ENCODE results near the gene SLC6A9. TPM values are rescaled to one million over a fixed set of nuclear protein-coding genes. Genes with fewer than 3 reads are reported as not detected.

SLC6A9 gene
- total RNA-seq, 2 experiments from 2014 or later, result 6.5 to 7.4 TPM

GRCh38 chr1:44059664-44060355 lies 28.5 kb upstream of the SLC6A9 start:
- ChIA-PET POLR2A (no interaction called here), CTCF (interaction anchor here (0.8 kb wide), 1 partner anchor 297 kb away, joined by 3 read pairs; no protein-coding TSS in a partner anchor)
- no peaks in the 10 kb centered on the region for H3K27me3 Mint-ChIP-seq
- no peaks in the 10 kb centered on the region for H3K36me3 Mint-ChIP-seq (ENCODE audit: low read depth)
- ATAC-seq (no peak), DNase-seq (no peak)
- H3K9me3 Mint-ChIP-seq, result no peaks in the 10 kb centered on the region
- intact Hi-C loops (cut with micrococcal nuclease), result no loop called here
- H3K4me1 Mint-ChIP-seq (ENCODE audit: low read depth), result no peaks in the 10 kb centered on the region
- no peak for TF ChIP-seq CTCF (IDR thresholded peaks at IDR 0.05)
- H3K4me3 Mint-ChIP-seq, result no peak overlapping the region
- H3K27ac Mint-ChIP-seq, result no peak overlapping the region

GRCh38 chr1:44059212-44059611 lies 27.9 kb upstream of the SLC6A9 start:
- Mint-ChIP-seq H3K4me3 (no peak overlapping the region), H3K36me3 (ENCODE audit: low read depth) (no peaks in the 10 kb centered on the region), H3K9me3 (no peaks in the 10 kb centered on the region), H3K27me3 (no peaks in the 10 kb centered on the region), H3K27ac (no peak overlapping the region), H3K4me1 (ENCODE audit: low read depth) (no peaks in the 10 kb centered on the region)
- POLR2A ChIA-PET, result no interaction called here
- DNase-seq (no peak), ATAC-seq (no peak)
- CTCF ChIA-PET, result no interaction called here
- no peak for TF ChIP-seq CTCF (IDR thresholded peaks at IDR 0.05)
- intact Hi-C loops (cut with micrococcal nuclease), result no loop called here

- intact Hi-C loops (cut with micrococcal nuclease), result no loop called here
- ChIA-PET POLR2A (no interaction called here), CTCF (interaction anchor here (1.3 to 2.9 kb wide), 4 partner anchors 9 to 26 kb away, joined by 3 to 32 read pairs (median 4); no protein-coding TSS in a partner anchor)
- no peaks in the 10 kb centered on the region for H3K36me3 Mint-ChIP-seq (ENCODE audit: low read depth)
- H3K27me3 Mint-ChIP-seq, result no peaks in the 10 kb centered on the region
- H3K9me3 Mint-ChIP-seq, result no peaks in the 10 kb centered on the region
- no peak overlapping the region for H3K4me3 Mint-ChIP-seq
- H3K4me1 Mint-ChIP-seq (ENCODE audit: low read depth), result no peaks in the 10 kb centered on the region
- no peak for TF ChIP-seq CTCF (IDR thresholded peaks at IDR 0.05)
- H3K27ac Mint-ChIP-seq, result no peak overlapping the region
- no peak for ATAC-seq
- no peak for DNase-seq
These were observed 26.0 kb upstream of the SLC6A9 start for GRCh38 chr1:44057293-44057692.

- ChIA-PET CTCF (interaction anchor here (1.0 kb wide), 1 partner anchor 17 kb away, joined by 4 read pairs; no protein-coding TSS in a partner anchor), POLR2A (no interaction called here)
- Mint-ChIP-seq H3K36me3 (ENCODE audit: low read depth) (no peaks in the 10 kb centered on the region), H3K4me3 (no peak overlapping the region), H3K27ac (no peak overlapping the region), H3K27me3 (peaks cover 3% of the 10 kb centered on the region), H3K4me1 (ENCODE audit: low read depth) (peaks cover 5% of the 10 kb centered on the region), H3K9me3 (no peaks in the 10 kb centered on the region)
- TF ChIP-seq CTCF (IDR thresholded peaks at IDR 0.05), result no peak
- DNase-seq (no peak), ATAC-seq (no peak)
- intact Hi-C loops (cut with micrococcal nuclease), result no loop called here
These were observed 22.1 kb upstream of the SLC6A9 start for GRCh38 chr1:44053394-44053793.

GRCh38 chr1:44050261-44050660 lies 19.0 kb upstream of the SLC6A9 start:
- Mint-ChIP-seq H3K27ac (no peak overlapping the region), H3K9me3 (no peaks in the 10 kb centered on the region), H3K4me3 (no peak overlapping the region), H3K36me3 (ENCODE audit: low read depth) (no peaks in the 10 kb centered on the region), H3K27me3 (peaks cover 3% of the 10 kb centered on the region), H3K4me1 (ENCODE audit: low read depth) (peaks cover 18% of the 10 kb centered on the region)
- TF ChIP-seq CTCF (IDR thresholded peaks at IDR 0.05), result no peak
- ATAC-seq, result no peak
- DNase-seq, result no peak
- ChIA-PET CTCF (interaction anchor here (1.1 to 6.8 kb wide), 2 partner anchors 13 to 44 kb away, joined by 4 to 100 read pairs; no protein-coding TSS in a partner anchor), POLR2A (no interaction called here)
- intact Hi-C loops (cut with micrococcal nuclease), result no loop called here
